Neural cell (in vitro differentiated cells): ENCODE measurements around the gene SLC12A8.

Experiments used
- EP300 ChIP-seq: fragments of 450-650 bp; conservative IDR thresholded peaks from 2 replicates; pipeline ENCODE4 v1.6.1; 2014; ENCODE audit warnings: antibody characterized with exemption, mild to moderate bottlenecking, moderate library complexity; ENCODE audit not compliant: poor library complexity, severe bottlenecking
- EZH2 ChIP-seq: fragments of 200-600, 300-800 bp; shearing (Covaris generic), sonication (generic); IDR thresholded peaks from 2 replicates; pipeline ENCODE4 v1.6.1; 2014; ENCODE audit warnings: antibody characterized with exemption, low read length, borderline replicate concordance, mild to moderate bottlenecking; ENCODE audit not compliant: insufficient read depth, poor library complexity, severe bottlenecking
- MXI1 ChIP-seq: fragments of 450-650 bp; conservative IDR thresholded peaks from 2 replicates; pipeline ENCODE4 v1.6.1; 2014; ENCODE audit warnings: antibody characterized with exemption, mild to moderate bottlenecking; ENCODE audit not compliant: poor library complexity, severe bottlenecking
- POLR2AphosphoS5 ChIP-seq: IDR thresholded peaks from 2 replicates; pipeline ENCODE4 v1.6.1; 2012
- SMC3 ChIP-seq: fragments of 450-650 bp; conservative IDR thresholded peaks from 2 replicates; pipeline ENCODE4 v1.6.1; 2014; ENCODE audit warnings: antibody characterized with exemption, mild to moderate bottlenecking, moderate library complexity; ENCODE audit not compliant: poor library complexity
- TAF1 ChIP-seq: IDR thresholded peaks from 2 replicates; pipeline ENCODE4 v1.6.1; 2012; ENCODE audit warnings: low read depth
- TF ChIP-seq, protein P1 (sequence below): fragments of 450-650 bp; IDR thresholded peaks from 2 replicates; pipeline ENCODE4 v1.5.1; 2014; ENCODE audit warnings: antibody characterized with exemption, mild to moderate bottlenecking, moderate library complexity; ENCODE audit not compliant: poor library complexity, severe bottlenecking
- TF ChIP-seq, protein P2 (sequence below): IDR thresholded peaks from 2 replicates; pipeline ENCODE4 v1.6.1; 2012; ENCODE audit warnings: borderline replicate concordance

DNA sequence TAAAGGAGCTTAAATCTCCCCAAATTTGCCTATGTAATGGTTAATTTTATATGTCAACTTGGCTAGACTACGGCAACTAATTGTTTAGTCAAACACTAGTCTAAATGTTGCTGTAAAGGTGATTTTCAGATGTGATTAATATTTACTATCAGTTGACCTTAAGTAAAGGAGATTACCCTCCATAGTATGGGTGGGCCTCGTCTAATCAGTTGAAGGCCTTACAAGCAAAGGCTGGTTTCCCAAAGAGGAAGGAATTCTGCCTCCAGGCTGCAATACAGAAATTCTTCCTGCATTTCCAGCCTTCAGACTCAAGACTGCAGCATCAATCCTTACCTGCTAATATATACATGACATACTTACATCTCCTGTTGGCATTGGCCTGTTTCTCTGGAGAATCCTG, 23.6 kb downstream of the SLC12A8 start:
- TF ChIP-seq, protein P1, sequence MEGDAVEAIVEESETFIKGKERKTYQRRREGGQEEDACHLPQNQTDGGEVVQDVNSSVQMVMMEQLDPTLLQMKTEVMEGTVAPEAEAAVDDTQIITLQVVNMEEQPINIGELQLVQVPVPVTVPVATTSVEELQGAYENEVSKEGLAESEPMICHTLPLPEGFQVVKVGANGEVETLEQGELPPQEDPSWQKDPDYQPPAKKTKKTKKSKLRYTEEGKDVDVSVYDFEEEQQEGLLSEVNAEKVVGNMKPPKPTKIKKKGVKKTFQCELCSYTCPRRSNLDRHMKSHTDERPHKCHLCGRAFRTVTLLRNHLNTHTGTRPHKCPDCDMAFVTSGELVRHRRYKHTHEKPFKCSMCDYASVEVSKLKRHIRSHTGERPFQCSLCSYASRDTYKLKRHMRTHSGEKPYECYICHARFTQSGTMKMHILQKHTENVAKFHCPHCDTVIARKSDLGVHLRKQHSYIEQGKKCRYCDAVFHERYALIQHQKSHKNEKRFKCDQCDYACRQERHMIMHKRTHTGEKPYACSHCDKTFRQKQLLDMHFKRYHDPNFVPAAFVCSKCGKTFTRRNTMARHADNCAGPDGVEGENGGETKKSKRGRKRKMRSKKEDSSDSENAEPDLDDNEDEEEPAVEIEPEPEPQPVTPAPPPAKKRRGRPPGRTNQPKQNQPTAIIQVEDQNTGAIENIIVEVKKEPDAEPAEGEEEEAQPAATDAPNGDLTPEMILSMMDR: no peak
- TF ChIP-seq EZH2: no peak
- TF ChIP-seq, protein P2, sequence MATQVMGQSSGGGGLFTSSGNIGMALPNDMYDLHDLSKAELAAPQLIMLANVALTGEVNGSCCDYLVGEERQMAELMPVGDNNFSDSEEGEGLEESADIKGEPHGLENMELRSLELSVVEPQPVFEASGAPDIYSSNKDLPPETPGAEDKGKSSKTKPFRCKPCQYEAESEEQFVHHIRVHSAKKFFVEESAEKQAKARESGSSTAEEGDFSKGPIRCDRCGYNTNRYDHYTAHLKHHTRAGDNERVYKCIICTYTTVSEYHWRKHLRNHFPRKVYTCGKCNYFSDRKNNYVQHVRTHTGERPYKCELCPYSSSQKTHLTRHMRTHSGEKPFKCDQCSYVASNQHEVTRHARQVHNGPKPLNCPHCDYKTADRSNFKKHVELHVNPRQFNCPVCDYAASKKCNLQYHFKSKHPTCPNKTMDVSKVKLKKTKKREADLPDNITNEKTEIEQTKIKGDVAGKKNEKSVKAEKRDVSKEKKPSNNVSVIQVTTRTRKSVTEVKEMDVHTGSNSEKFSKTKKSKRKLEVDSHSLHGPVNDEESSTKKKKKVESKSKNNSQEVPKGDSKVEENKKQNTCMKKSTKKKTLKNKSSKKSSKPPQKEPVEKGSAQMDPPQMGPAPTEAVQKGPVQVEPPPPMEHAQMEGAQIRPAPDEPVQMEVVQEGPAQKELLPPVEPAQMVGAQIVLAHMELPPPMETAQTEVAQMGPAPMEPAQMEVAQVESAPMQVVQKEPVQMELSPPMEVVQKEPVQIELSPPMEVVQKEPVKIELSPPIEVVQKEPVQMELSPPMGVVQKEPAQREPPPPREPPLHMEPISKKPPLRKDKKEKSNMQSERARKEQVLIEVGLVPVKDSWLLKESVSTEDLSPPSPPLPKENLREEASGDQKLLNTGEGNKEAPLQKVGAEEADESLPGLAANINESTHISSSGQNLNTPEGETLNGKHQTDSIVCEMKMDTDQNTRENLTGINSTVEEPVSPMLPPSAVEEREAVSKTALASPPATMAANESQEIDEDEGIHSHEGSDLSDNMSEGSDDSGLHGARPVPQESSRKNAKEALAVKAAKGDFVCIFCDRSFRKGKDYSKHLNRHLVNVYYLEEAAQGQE: no peak
- TF ChIP-seq POLR2AphosphoS5: no peak
- TF ChIP-seq EP300: no peak
- TF ChIP-seq MXI1: no peak
- no peak for TF ChIP-seq TAF1
- TF ChIP-seq SMC3: no peak
